Prostate gland (tissue), 2 donors: ENCODE measurements around the gene CD80.

Experiments used
- POLR2A ChIP-seq: fragments of 450-650 bp; IDR thresholded peaks from one replicate; pipeline ENCODE4 v1.6.1; 2016; ENCODE audit warnings: antibody characterized with exemption, mild to moderate bottlenecking
- TF ChIP-seq, protein P1 (sequence below), 4 experiments: fragments of 200-600 bp in 2 of 4; fragments of 450-650 bp in 2 of 4; sonication (generic) in 2 of 4; IDR thresholded peaks; 1 replicate in 3 of 4; 2 replicates in 1 of 4; pipeline ENCODE4 v1.5.1; 2016 to 2019; ENCODE audit warnings: antibody characterized with exemption in 4 of 4, mild to moderate bottlenecking in 2 of 4, moderate library complexity in 2 of 4

DNA sequence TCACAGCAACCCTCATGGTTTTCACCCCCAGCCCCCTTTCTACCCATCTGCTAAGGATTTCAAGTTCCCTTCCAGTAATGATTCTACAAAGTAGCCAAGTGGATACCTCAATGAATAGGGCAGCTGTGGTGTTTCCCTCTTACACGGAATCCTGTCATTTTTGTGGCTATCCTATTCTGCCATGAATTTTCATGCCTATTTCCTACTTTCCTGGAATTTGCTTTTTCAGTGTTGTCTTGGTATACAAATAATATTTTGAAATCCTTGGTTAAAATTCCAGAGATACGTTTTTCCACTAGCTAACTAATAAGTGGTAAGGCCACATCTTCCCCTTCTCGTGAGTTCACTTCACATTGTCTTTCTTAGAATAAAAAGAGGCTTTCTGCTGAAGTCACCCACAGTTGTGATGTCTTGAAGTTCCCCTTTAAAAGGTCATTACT is 27.3 kb upstream of the CD80 start:
- TF ChIP-seq, protein P1, sequence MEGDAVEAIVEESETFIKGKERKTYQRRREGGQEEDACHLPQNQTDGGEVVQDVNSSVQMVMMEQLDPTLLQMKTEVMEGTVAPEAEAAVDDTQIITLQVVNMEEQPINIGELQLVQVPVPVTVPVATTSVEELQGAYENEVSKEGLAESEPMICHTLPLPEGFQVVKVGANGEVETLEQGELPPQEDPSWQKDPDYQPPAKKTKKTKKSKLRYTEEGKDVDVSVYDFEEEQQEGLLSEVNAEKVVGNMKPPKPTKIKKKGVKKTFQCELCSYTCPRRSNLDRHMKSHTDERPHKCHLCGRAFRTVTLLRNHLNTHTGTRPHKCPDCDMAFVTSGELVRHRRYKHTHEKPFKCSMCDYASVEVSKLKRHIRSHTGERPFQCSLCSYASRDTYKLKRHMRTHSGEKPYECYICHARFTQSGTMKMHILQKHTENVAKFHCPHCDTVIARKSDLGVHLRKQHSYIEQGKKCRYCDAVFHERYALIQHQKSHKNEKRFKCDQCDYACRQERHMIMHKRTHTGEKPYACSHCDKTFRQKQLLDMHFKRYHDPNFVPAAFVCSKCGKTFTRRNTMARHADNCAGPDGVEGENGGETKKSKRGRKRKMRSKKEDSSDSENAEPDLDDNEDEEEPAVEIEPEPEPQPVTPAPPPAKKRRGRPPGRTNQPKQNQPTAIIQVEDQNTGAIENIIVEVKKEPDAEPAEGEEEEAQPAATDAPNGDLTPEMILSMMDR (IDR thresholded peaks at IDR 0.05) = no peak
- TF ChIP-seq POLR2A = no peak
